PC-9 (cell line): ENCODE results near the gene ABAT. TPM values are rescaled to one million over a fixed set of nuclear protein-coding genes. Genes with fewer than 3 reads are reported as not detected.

ENCODE experiments used
- BruUV-seq: library from RNA; stranded (reverse); fragments of 400-500 nt; replicated peaks from 2 replicates; lab custom pipeline; 2021; lab: Mats Ljungman, UMichigan
- CTCF ChIA-PET: fragments of 300-600 bp; sonication (Branson Sonifier 250); formaldehyde crosslinking; loops from one replicate; lab custom pipeline; 2022; ENCODE audit warnings: antibody characterized with exemption; lab: Charles Lee
- POLR2A ChIA-PET: fragments of 300-600 bp; sonication (Branson Sonifier 250); formaldehyde crosslinking; loops from one replicate; lab custom pipeline; 2022; ENCODE audit warnings: antibody characterized with exemption; ENCODE audit not compliant: unreplicated experiment; lab: Charles Lee
- DNase-seq, 2 experiments: peaks; one replicate each; pipeline versions ENCODE4 v3.0.0 to v3.0.0-alpha.2; 2015 to 2022; ENCODE audit warnings: mixed read lengths in 1 of 2
- H2AFZ ChIP-seq: fragments of 200-600 bp; sonication (generic); 2 replicates; pipeline ENCODE4 v1.8.1; 2017; ENCODE audit warnings: antibody characterized with exemption
- H3F3A ChIP-seq: fragments of 200-600 bp; sonication (generic); 2 replicates; pipeline ENCODE4 v1.8.1; 2017; ENCODE audit warnings: antibody characterized with exemption, mild to moderate bottlenecking, low read depth; ENCODE audit not compliant: insufficient read depth
- H3K27ac ChIP-seq: fragments of 200-600 bp; sonication (generic); 2 replicates; pipeline ENCODE4 v1.6.1; 2016; ENCODE audit warnings: mixed run types
- H3K27me3 ChIP-seq: fragments of 200-600 bp; sonication (generic); 2 replicates; pipeline ENCODE4 v1.6.1; 2016; ENCODE audit warnings: low read depth, mixed run types; ENCODE audit not compliant: insufficient read depth
- H3K36me3 ChIP-seq: fragments of 200-600 bp; sonication (generic); 2 replicates; pipeline ENCODE4 v1.6.1; 2016; ENCODE audit warnings: low read depth, mixed run types
- H3K4me1 ChIP-seq: fragments of 200-600 bp; sonication (generic); replicated peaks from 2 replicates; pipeline ENCODE4 v1.6.1; 2016; ENCODE audit warnings: mixed run types; ENCODE audit not compliant: insufficient read depth
- H3K4me2 ChIP-seq: fragments of 200-600 bp; sonication (generic); 2 replicates; pipeline ENCODE4 v1.6.1; 2017; ENCODE audit warnings: mixed run types
- H3K4me3 ChIP-seq: fragments of 200-600 bp; sonication (generic); 2 replicates; pipeline ENCODE4 v1.6.1; 2016; ENCODE audit warnings: mixed run types
- H3K79me2 ChIP-seq: fragments of 200-600 bp; sonication (generic); 2 replicates; pipeline ENCODE4 v1.6.1; 2017; ENCODE audit warnings: low read depth, mixed run types
- H3K9me2 ChIP-seq: fragments of 200-600 bp; sonication (generic); 2 replicates; pipeline ENCODE4 v1.8.1; 2017; ENCODE audit warnings: mild to moderate bottlenecking; ENCODE audit not compliant: insufficient read depth
- H3K9me3 ChIP-seq: fragments of 200-600 bp; sonication (generic); 2 replicates; pipeline ENCODE4 v1.8.1; 2016; ENCODE audit warnings: low read depth; ENCODE audit not compliant: insufficient read depth
- H4K20me1 ChIP-seq: fragments of 200-600 bp; sonication (generic); 2 replicates; pipeline ENCODE4 v1.8.1; 2017; ENCODE audit not compliant: insufficient read depth
- EZH2 ChIP-seq: fragments of 200-600 bp; sonication (generic); IDR thresholded peaks from 2 replicates; pipeline ENCODE4 v1.8.0; 2017; ENCODE audit warnings: antibody characterized with exemption, low read depth
- intact Hi-C: fragments of 100-400 bp; cut with micrococcal nuclease; formaldehyde crosslinking; loops from one replicate; pipeline ENCODE4 v1.10.0; 2022; ENCODE audit not compliant: unreplicated experiment
- total RNA-seq: library from RNA; stranded (reverse); gene quantifications from 2 replicates; pipeline ENCODE4 v1.2.3, GENCODE V29; 2021
- TF ChIP-seq, protein P1 (sequence below): fragments of 200-600 bp; sonication (generic); conservative IDR thresholded peaks from 2 replicates; pipeline ENCODE4 v1.6.1; 2017; ENCODE audit warnings: mixed run types, antibody characterized with exemption, mild to moderate bottlenecking, moderate library complexity

ABAT gene
- total RNA-seq, 1 experiment from 2014 or later, result 12.9 TPM

GRCh38 chr16:8831450-8831849, 157.0 kb downstream of the ABAT start:
- no peaks in the 10 kb centered on the region for H3K4me1 ChIP-seq
- H3K4me3 ChIP-seq, result no peak overlapping the region
- H3K36me3 ChIP-seq, result peaks cover 6% of the 10 kb centered on the region
- BruUV-seq, result no TSS peak
- POLR2A ChIA-PET, result no interaction called here
- CTCF ChIA-PET, result no interaction called here
- intact Hi-C loops, result no loop called here
- H4K20me1 ChIP-seq, result peaks cover 19% of the 10 kb centered on the region
- no peaks in the 10 kb centered on the region for H3K9me2 ChIP-seq
- H3F3A ChIP-seq, result no peaks in the 10 kb centered on the region; the same call in 1 of the 2 replicates
- H3K27ac ChIP-seq, result no peak overlapping the region
- no peaks in the 10 kb centered on the region for H3K27me3 ChIP-seq
- H3K4me2 ChIP-seq, result no peak overlapping the region
- H2AFZ ChIP-seq, result no peak overlapping the region
- TF ChIP-seq, protein P1, sequence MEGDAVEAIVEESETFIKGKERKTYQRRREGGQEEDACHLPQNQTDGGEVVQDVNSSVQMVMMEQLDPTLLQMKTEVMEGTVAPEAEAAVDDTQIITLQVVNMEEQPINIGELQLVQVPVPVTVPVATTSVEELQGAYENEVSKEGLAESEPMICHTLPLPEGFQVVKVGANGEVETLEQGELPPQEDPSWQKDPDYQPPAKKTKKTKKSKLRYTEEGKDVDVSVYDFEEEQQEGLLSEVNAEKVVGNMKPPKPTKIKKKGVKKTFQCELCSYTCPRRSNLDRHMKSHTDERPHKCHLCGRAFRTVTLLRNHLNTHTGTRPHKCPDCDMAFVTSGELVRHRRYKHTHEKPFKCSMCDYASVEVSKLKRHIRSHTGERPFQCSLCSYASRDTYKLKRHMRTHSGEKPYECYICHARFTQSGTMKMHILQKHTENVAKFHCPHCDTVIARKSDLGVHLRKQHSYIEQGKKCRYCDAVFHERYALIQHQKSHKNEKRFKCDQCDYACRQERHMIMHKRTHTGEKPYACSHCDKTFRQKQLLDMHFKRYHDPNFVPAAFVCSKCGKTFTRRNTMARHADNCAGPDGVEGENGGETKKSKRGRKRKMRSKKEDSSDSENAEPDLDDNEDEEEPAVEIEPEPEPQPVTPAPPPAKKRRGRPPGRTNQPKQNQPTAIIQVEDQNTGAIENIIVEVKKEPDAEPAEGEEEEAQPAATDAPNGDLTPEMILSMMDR, result no peak
- TF ChIP-seq EZH2, result no peak
- no peaks in the 10 kb centered on the region for H3K9me3 ChIP-seq
- 0 out of 2 replicates have a peak, but pooled peaks cover 14% of the 10 kb centered on the region for H3K79me2 ChIP-seq
- no peak for DNase-seq

DNA sequence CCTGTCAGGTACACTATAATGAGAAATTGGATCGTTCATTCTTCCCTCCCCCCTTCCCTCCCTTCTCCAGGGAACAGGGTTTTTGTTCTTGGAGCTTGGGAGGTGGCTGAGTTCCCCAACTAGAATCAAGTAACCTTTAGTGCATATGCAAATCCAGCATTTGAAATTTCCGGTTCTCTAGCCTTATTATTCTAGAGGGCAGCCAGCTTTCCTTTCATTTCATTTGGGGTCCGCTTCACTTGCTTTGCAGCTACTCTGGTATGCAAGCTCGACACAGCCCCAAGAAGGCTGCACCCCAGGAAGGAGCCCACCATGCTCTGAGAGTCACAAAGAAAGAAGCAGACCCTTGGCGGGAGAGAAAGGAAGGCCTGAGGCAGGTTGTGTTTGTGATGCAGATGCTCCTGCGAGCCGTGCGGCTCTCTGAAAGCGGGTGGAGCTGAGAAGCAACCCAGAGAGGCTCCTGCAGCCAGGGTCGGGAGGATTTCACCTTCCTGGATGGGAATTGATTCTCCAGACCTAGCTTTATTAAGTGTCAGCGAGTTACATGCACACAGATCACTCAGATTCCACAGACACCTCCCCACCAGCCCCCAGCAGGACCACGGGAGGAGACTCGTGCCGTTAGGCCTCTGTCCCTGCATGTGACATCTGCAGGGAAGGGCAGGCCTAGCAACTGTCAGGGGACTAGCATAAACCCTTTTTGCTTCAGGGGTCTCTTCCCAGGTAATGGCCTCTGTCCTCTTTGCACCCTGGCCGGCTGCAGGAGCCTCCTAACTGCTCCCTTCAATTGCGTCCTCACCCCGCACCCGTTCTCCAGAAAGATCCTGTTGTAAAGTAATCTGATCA, 157.7 kb downstream of the ABAT start:
- no peaks in the 10 kb centered on the region for H3K27me3 ChIP-seq
- no peak overlapping the region for H3K4me2 ChIP-seq
- no peaks in the 10 kb centered on the region for H3K9me2 ChIP-seq
- DNase-seq, result no peak
- H3F3A ChIP-seq, result no peaks in the 10 kb centered on the region
- no peak overlapping the region for H2AFZ ChIP-seq
- no peaks in the 10 kb centered on the region; the same call in 1 of the 2 replicates for H3K36me3 ChIP-seq
- CTCF ChIA-PET, result no interaction called here
- BruUV-seq, result no TSS peak
- H3K4me1 ChIP-seq, result no peaks in the 10 kb centered on the region
- 0 out of 2 replicates have a peak, but pooled peaks cover 10% of the 10 kb centered on the region for H3K79me2 ChIP-seq
- H3K27ac ChIP-seq, result no peak overlapping the region
- H3K9me3 ChIP-seq, result no peaks in the 10 kb centered on the region
- no peak for TF ChIP-seq EZH2
- TF ChIP-seq, protein P1, result no peak
- no peak overlapping the region for H3K4me3 ChIP-seq
- H4K20me1 ChIP-seq, result peaks cover 12% of the 10 kb centered on the region
- intact Hi-C loops, result no loop called here
- POLR2A ChIA-PET, result no interaction called here

DNA sequence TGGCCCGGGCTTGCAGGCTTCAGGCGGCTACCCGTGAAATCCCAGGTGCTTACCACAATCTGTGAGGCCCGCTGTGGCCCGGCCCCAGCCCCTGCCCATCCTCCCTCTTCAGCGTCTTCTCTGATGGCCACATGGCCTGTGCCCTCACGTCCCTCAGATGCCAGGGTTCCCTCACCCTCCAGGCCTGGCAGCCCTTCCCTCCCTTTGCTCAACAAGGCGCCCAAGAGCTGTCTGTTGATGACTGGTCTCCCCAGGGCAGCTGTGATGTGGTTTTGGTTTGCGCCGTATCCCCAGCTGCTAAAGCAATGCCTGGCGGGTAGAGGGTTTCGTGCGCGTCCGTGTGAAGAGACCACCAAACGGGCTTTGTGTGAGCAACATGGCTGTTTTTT, 158.3 kb downstream of the ABAT start:
- peaks cover 12% of the 10 kb centered on the region for H4K20me1 ChIP-seq
- H3F3A ChIP-seq, result no peaks in the 10 kb centered on the region
- intact Hi-C loops, result no loop called here
- no peak for DNase-seq
- no peak overlapping the region for H3K4me3 ChIP-seq
- no peak overlapping the region for H3K27ac ChIP-seq
- no peaks in the 10 kb centered on the region for H3K9me2 ChIP-seq
- no peak overlapping the region for H2AFZ ChIP-seq
- no peaks in the 10 kb centered on the region for H3K9me3 ChIP-seq
- ChIA-PET CTCF (no interaction called here), POLR2A (no interaction called here)
- H3K4me2 ChIP-seq, result no peak overlapping the region
- H3K27me3 ChIP-seq, result no peaks in the 10 kb centered on the region
- no TSS peak for BruUV-seq
- H3K79me2 ChIP-seq, result 0 out of 2 replicates have a peak, but pooled peaks cover 10% of the 10 kb centered on the region
- no peaks in the 10 kb centered on the region for H3K4me1 ChIP-seq
- TF ChIP-seq EZH2, result no peak
- TF ChIP-seq, protein P1, result no peak
- H3K36me3 ChIP-seq, result no peaks in the 10 kb centered on the region; the same call in 1 of the 2 replicates

Other genes with a start within 250 kb of the ABAT start
- gene TMEM114, start 84.1 kb upstream of the ABAT start, total RNA-seq, result not detected in 2 replicates
- 62.2 and 79.2 TPM in 2 replicates for gene METTL22, start 52.9 kb upstream of the ABAT start, total RNA-seq
- gene TMEM186, start 123.0 kb downstream of the ABAT start, total RNA-seq, result 20.5 and 27.0 TPM in 2 replicates
- 40.0 and 54.4 TPM in 2 replicates for gene PMM2, start 123.2 kb downstream of the ABAT start, total RNA-seq
- gene CARHSP1, start 194.4 kb downstream of the ABAT start, total RNA-seq, result 179 and 186 TPM in 2 replicates
- not detected in 2 replicates for gene LITAFD, start 207.7 kb downstream of the ABAT start, total RNA-seq